ENCODE results near the gene ARHGAP45. TPM values are rescaled to one million over a fixed set of nuclear protein-coding genes. Genes with fewer than 3 reads are reported as not detected.
A peak's percentile ranks its signal among the peaks of the same experiment; 100 is the strongest.

Gene ARHGAP45
- total RNA-seq, 3 donors from 2014 or later: 33.9 to 64.3 (median 58.8) TPM

DNA sequence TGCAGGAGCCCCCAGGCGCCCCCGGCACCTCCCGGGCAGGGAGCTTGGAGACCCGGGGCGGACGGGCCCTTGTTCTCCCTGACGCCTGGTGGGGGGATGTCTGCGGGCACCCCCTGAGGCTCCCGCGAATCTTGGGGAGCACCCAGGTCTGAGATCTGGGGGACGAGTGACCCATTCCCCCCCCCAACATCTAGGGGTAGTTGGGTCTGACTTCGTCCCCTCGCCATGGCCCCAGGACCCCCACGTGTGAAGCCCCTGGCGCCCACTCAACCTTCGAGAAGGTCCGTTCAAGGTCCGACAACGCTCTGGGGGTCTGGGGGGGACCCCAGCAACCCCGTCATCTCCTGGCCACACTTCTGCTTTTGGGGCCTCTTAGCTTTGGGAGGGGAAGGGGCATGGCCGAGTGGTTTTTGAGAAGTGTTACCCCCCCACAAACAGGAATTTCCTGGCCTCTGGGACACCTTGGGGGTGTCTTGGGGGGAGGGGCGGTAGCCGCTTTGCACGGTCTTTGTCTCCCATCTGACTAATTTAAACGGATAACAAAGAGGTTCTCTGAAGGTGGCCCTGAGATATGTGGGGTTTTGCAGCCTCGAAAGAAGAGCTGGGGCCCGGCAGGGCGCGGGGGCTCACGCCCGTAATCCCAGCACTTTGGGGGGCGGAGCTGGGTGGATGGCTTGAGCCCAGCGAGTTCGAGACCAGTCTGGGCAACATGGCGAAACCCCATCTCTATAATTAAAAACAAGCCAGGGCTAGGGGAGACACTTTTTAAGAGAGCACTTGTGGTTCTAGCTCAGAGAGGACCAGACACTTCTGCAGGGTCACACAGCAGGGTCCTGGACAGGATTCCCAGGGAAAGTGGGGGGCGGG lies 40.0 kb upstream of the ARHGAP45 start:
- Histone ChIP-seq H3K4me1 (ENCODE audit: low read depth) (peaks cover 25% of the 10 kb centered on the region), H3K9me3 (no peaks in the 10 kb centered on the region), H3K4me3 (peak overlapping the region; percentile 81), H3K36me3 (ENCODE audit: low read depth) (no peaks in the 10 kb centered on the region)
- DNase-seq: peak; percentile 65 to 70 (median 67)
- TF ChIP-seq, protein P1, sequence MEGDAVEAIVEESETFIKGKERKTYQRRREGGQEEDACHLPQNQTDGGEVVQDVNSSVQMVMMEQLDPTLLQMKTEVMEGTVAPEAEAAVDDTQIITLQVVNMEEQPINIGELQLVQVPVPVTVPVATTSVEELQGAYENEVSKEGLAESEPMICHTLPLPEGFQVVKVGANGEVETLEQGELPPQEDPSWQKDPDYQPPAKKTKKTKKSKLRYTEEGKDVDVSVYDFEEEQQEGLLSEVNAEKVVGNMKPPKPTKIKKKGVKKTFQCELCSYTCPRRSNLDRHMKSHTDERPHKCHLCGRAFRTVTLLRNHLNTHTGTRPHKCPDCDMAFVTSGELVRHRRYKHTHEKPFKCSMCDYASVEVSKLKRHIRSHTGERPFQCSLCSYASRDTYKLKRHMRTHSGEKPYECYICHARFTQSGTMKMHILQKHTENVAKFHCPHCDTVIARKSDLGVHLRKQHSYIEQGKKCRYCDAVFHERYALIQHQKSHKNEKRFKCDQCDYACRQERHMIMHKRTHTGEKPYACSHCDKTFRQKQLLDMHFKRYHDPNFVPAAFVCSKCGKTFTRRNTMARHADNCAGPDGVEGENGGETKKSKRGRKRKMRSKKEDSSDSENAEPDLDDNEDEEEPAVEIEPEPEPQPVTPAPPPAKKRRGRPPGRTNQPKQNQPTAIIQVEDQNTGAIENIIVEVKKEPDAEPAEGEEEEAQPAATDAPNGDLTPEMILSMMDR (IDR thresholded peaks at IDR 0.05): no peak
- ATAC-seq: peak; percentile 2
- intact Hi-C loops (cut with DNase I, micrococcal nuclease): no loop called here

DNA sequence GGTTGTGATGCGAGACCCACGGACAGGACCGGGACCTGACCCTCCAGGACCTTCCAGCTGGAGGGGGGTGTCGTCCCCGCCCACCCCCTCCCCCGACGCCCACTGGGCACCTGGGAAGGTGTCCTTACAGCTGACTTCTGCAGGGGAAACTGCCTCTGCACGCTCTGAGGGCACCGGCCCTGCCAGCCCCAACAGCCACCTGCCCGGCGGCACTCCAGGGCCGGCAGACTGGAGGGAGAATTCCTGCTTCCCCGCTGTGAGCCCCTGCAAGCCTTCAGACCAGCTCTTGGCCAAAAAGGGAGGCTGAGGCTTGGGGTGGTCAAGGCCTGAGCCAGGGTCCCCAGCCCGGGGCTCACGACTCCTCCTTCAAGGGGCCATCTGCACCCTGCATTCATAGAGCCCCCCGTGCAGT lies 39.3 kb upstream of the ARHGAP45 start:
- H3K4me3 ChIP-seq: peak overlapping the region; percentile 81
- no peaks in the 10 kb centered on the region for H3K9me3 ChIP-seq
- H3K36me3 ChIP-seq (ENCODE audit: low read depth): no peaks in the 10 kb centered on the region
- H3K4me1 ChIP-seq (ENCODE audit: low read depth): peaks cover 23% of the 10 kb centered on the region
- TF ChIP-seq, protein P1 (IDR thresholded peaks at IDR 0.05): no peak
- intact Hi-C loops (cut with DNase I, micrococcal nuclease): no loop called here
- ATAC-seq (peak; percentile 38), DNase-seq (peak in 1 of 3 donors; percentile 64)

DNA sequence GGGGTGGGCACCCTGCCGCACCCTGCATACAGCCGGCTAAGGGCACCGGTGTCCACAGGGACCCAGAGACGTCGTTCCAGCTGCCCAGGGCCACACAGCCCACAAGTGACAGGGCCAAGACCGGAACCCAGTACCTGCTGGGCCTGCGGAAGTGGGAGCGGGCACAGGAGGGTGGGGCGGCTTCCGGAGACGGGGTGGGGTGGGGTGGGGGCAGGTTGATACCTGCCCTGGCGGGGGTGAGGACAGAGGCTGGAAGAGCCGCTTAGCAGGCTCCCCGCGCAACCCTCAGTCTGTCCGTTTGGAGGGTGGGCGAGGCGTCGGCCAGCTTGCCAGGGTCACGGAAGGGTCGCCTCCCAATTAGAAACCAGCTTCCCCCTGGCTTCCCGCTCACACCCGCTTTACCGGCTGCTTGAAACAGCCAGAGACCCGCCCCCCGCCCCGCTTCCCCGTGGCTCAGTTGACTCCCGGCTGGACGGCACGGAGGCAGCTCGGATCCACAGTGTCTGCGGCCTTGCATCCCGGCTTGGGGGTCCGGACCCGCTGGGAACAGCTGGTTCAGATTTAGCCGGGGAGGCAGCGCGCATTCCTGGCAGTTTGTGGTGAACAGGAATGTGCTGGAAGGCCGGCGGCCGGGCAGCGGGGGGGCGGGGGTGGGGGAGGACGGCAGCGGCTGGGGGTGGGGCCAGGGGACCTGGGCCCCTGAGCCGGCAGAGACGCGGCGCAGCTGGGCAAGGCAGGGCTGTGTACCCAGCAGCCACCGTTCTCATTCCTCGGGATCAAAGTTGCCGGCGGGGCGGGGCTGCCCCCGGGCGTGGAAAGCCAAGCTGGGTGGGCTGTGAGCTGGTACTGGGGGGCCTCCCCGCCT lies 38.7 kb upstream of the ARHGAP45 start:
- DNase-seq (peak; percentile 79 to 92 (median 87)), ATAC-seq (peak; percentile 84)
- Histone ChIP-seq H3K36me3 (ENCODE audit: low read depth) (no peaks in the 10 kb centered on the region), H3K4me3 (peak overlapping the region; percentile 81), H3K4me1 (ENCODE audit: low read depth) (peaks cover 23% of the 10 kb centered on the region), H3K9me3 (no peaks in the 10 kb centered on the region)
- intact Hi-C loops (cut with DNase I, micrococcal nuclease): no loop called here
- TF ChIP-seq, protein P1 (IDR thresholded peaks at IDR 0.05): no peak

DNA sequence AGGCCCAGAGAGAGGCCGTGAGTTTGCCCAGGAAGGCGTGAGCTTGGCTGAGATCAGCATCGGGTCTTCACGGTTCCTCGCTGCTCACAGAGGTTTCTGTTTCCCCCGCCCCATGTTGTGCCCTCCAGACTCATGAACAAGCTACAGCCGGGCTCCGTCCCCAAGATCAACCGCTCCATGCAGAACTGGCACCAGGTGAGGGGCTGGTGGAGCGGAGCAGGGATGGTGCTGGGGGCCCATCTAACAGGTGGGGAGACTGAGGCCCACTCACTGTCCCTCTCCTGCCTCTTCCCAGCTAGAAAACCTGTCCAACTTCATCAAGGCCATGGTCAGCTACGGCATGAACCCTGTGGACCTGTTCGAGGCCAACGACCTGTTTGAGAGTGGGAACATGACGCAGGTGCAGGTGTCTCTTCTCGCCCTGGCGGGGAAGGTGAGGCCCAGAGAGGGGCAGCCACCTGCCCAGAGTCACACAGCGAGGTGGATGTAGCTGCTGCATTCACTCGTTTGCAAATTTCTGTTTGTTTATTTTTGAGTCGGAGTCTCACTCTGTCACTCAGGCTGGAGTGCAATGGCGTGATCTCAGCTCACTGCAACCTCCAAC lies 34.6 kb upstream of the ARHGAP45 start:
- intact Hi-C loops (cut with DNase I, micrococcal nuclease): no loop called here
- TF ChIP-seq, protein P1 (IDR thresholded peaks at IDR 0.05): no peak
- no peaks in the 10 kb centered on the region for H3K36me3 ChIP-seq (ENCODE audit: low read depth)
- no peaks in the 10 kb centered on the region for H3K9me3 ChIP-seq
- DNase-seq: peak in 1 of 3 donors; percentile 53
- no peak overlapping the region for H3K4me3 ChIP-seq
- ATAC-seq: no peak
- H3K4me1 ChIP-seq (ENCODE audit: low read depth): peaks cover 20% of the 10 kb centered on the region

DNA sequence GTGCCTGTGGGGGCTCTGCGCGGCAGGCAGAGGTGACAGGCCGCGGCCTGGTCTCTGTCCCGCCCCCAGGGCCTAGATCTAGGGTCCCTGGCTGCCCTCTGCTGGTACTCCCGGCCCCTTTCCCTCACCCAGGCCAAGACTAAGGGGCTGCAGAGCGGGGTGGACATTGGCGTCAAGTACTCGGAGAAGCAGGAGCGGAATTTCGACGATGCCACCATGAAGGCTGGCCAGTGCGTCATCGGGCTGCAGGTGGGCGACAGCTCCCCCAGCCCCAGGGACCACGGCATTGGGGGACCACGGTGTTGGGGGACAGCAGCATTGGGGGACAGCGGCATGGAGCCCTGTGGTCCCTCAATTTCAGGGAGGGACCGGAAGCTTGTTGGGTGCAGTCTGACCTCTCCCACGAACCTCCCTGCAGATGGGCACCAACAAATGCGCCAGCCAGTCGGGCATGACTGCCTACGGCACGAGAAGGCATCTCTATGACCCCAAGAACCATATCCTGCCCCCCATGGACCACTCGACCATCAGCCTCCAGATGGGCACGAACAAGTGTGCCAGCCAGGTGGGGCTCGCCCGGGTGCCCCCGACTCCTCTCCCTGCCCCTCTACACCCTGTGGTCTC lies 30.9 kb upstream of the ARHGAP45 start:
- H3K9me3 ChIP-seq: no peaks in the 10 kb centered on the region
- peak in 1 of 3 donors; percentile 53 for DNase-seq
- TF ChIP-seq, protein P1 (IDR thresholded peaks at IDR 0.05): no peak
- H3K4me3 ChIP-seq: no peak overlapping the region
- peaks cover 21% of the 10 kb centered on the region for H3K4me1 ChIP-seq (ENCODE audit: low read depth)
- no peaks in the 10 kb centered on the region for H3K36me3 ChIP-seq (ENCODE audit: low read depth)
- no peak for ATAC-seq
- intact Hi-C loops (cut with DNase I, micrococcal nuclease): no loop called here
